ENCODE measurements around the gene IKBKE.

- no peak for TF ChIP-seq CTCF (IDR thresholded peaks at IDR 0.05; ENCODE audit: low read depth, low read length)
- TF ChIP-seq EZH2phosphoT487 (IDR thresholded peaks at IDR 0.05; ENCODE audit: low read depth), result no peak
Observed at GRCh38 chr1:206448471-206448870, 21.8 kb upstream of the IKBKE start.
